PFSK-1 (cell line): ENCODE results near the gene WNT6.

ENCODE experiments used
- POLR2AphosphoS5 ChIP-seq: IDR thresholded peaks from 2 replicates; pipeline ENCODE4 v1.6.1; 2012; ENCODE audit warnings: low read depth, mild to moderate bottlenecking, control low read depth, low read length, moderate library complexity
- REST ChIP-seq, 2 experiments: IDR thresholded peaks; 2 replicates each; pipeline versions ENCODE4 v1.6.1 to v1.8.0; 2011 to 2012; ENCODE audit warnings: low read depth in 2 of 2, low read length in 2 of 2, control low read depth in 1 of 2, inconsistent platforms in 1 of 2, mild to moderate bottlenecking in 1 of 2, moderate library complexity in 1 of 2; ENCODE audit not compliant: insufficient read depth in 1 of 2
- SIN3A ChIP-seq: IDR thresholded peaks from 2 replicates; pipeline ENCODE4 v1.6.1; 2012; ENCODE audit warnings: mild to moderate bottlenecking, low read length, moderate library complexity, borderline replicate concordance; ENCODE audit not compliant: insufficient read depth
- TAF1 ChIP-seq: IDR thresholded peaks from 2 replicates; pipeline ENCODE4 v1.6.1; 2012; ENCODE audit warnings: low read length, control low read depth, borderline replicate concordance; ENCODE audit not compliant: insufficient read depth

GRCh38 chr2:218863021-218863520 is 3.5 kb downstream of the WNT6 start:
- no peak for TF ChIP-seq POLR2AphosphoS5
- TF ChIP-seq SIN3A, result no peak
- TF ChIP-seq REST (IDR thresholded peaks at IDR 0.05; ENCODE audit: insufficient read depth in 1 of 2, low read depth in 2 of 2, low read length in 2 of 2), result no peak
- TF ChIP-seq TAF1, result no peak
